Karpas-422 (cell line): ENCODE data around the gene C16orf82. TPM values are rescaled to one million over a fixed set of nuclear protein-coding genes. Genes with fewer than 3 reads are reported as not detected.

Experiments used
- total RNA-seq: library from RNA; depleted of rRNA; stranded (reverse); fragments of >200 nt; shearing (Covaris generic); gene quantifications from 2 replicates; pipeline ENCODE4 v1.2.3, GENCODE V29; 2014; ENCODE audit warnings: low replicate concordance; rRNA removed

Gene C16orf82
- total RNA-seq, 1 experiment from 2014 or later: not detected

Other genes with a start within 250 kb of the C16orf82 start
- gene KDM8, start 136.6 kb downstream of the C16orf82 start, total RNA-seq: 1.9 and 3.1 TPM in 2 replicates
- gene NSMCE1, start 201.8 kb downstream of the C16orf82 start, total RNA-seq: 59.2 and 77.8 TPM in 2 replicates
- gene IL4R, start 247.0 kb downstream of the C16orf82 start, total RNA-seq: 0.94 and 12.0 TPM in 2 replicates